IPS-NIHi11 (cell line): ENCODE measurements around the gene FANK1.
"Not testable (repeated sequence)": the region's sequence is repeated elsewhere in the genome, so short reads cannot be mapped to it uniquely, and the experiment has no call there.

Source experiments
- DNase-seq: peaks from one replicate; pipeline ENCODE4 v3.0.0; 2012; ENCODE audit warnings: mixed read lengths, low spot score

FANK1 gene

DNA sequence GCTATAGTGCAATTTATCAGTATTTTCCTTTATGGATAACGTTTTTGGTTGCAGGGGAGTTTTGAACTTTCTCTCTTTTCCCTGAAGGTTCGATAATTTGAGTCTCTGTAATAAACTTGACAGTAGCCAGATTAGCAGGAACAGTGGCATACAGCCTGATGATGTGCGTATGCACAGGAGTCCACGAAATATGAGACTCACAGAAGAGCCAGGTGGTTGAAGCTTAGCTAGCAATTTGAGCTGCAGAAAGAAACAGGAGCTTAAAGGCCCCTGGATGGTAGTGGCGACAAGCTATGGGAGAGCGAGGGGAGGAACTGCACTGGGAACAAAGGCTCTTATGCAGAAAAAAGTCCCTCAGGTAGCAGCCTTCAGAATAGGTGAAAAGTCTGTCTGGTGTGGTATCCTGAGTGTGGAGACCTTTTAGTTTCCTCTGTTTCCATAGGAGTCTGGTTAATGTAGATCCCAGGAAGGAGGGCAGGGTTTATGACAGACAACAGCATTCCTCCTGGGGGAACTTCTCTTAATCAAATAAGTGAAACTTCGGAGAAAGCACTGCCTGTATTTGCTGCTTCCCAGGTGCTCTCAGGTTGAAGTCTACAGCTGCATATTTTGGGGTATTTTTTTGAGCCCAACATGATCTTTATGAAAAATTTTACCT is 32.7 kb downstream of the FANK1 start:
- DNase-seq = no peak

DNA sequence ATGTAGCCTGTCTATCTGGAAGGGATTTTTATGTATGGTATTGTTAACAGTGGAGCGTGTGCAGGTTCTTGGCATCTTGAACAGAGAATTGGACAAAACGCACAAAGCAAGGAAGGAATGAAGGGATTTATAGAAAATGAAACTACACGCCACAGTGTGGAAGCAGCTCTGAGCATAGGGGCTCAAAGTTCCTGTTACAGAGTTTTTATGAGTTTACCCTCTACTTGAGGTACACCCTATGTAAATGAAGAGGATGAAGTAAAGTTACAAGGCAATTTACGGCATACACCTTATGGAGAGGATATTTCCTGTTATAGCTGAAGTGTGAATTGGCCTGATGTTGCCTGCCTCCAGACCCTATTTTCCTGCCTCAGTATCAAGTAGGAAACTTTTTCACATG is 33.3 kb downstream of the FANK1 start:
- DNase-seq = no peak

GRCh38 chr10:125933693-125934092 is 37.3 kb downstream of the FANK1 start:
- no peak for DNase-seq

DNA sequence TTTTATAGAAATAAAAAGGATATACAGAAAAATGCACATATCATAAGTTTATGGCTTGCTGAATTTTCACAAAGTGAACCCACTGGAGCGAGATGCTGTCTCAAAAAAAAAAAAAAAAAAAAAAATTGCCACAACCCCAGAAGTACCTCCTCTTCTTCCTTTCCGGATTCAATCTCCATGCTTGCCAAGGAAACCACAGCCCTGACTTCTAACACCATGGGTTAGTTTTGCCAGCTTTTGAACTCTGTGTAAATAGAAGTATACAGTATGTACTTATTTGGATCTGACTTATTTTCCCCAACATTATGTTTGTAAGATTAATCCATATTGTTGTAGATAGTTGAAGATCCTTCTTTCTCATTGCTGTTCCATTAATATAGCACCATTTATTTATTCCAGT is 40.0 kb downstream of the FANK1 start:
- no peak for DNase-seq

GRCh38 chr10:125940515-125940914 is 44.2 kb downstream of the FANK1 start:
- no peak for DNase-seq

DNA sequence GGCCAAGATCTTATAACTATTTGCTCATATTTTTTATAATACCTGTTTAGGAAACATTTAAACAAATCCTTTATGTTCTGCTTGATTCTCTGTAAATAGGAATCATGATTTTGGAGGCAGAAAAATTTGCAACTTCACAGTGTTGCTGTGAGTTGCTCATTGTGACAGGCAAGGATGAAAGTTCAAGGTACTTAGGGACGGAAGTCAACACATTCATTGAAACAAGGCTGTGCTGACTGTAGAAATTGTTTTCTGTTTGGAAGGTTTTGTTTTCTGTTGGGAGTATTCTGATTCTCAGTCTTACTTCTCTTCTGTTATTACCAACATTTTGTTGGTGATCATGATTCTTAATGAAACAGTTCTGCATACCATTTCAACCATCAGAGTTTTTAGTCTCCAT is 54.9 kb downstream of the FANK1 start:
- no peak for DNase-seq

DNA sequence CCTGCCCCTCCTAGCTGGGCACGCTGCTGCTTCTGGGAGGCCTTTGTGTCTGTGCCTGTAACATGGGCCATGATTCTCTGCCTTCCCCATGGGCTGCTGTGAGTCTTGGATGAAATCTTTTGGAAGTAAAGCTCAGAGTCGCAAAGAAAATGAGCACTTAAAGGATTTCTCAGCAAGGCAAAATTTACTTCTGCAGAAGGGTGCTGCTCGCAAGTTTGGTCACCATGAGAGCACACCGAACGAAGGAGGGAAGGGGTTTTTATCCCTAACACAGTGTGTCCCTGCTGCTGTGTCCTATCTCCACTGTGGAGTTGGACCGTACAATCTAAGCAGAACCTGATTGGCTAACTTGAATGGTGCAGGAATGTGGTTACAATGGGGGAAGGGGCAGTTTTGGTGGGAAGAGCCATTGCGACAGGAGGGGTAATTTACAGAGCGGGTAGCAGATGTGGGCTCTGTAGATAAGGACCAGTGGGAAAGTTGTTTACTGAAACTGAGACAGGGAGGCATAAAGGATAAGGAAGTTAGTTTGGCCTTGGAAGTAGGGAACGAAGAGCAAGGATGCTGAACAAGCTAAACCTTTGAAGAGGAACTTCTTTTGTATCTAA is 57.5 kb downstream of the FANK1 start:
- DNase-seq = no peak

- DNase-seq = no peak
These were observed 59.4 kb downstream of the FANK1 start for GRCh38 chr10:125955766-125956165.

- no peak for DNase-seq
These were observed 65.4 kb downstream of the FANK1 start for GRCh38 chr10:125961743-125962142.

DNA sequence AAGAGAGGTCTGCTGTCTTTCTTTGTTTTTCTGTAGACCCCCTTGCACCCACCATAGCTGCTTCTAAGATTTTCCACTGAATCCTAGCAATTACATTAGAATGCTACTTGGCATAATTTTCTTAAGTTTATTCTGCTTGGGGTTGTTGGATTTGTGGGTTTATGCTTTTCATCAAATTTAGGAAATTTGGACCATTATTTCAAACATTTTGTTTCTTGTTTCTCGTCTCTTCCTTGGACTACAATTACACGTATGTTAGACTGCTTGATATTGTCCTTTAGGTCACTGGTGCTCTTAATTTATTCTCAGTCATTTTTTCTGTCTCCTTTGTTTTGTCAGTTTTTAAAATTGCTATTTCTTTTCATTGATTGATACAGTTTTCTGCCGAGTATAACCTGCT is 65.8 kb downstream of the FANK1 start:
- no peak for DNase-seq

- no peak for DNase-seq
These were observed 68.2 kb downstream of the FANK1 start for GRCh38 chr10:125964558-125964957.

GRCh38 chr10:125967533-125967932 is 71.2 kb downstream of the FANK1 start:
- DNase-seq = no peak

DNA sequence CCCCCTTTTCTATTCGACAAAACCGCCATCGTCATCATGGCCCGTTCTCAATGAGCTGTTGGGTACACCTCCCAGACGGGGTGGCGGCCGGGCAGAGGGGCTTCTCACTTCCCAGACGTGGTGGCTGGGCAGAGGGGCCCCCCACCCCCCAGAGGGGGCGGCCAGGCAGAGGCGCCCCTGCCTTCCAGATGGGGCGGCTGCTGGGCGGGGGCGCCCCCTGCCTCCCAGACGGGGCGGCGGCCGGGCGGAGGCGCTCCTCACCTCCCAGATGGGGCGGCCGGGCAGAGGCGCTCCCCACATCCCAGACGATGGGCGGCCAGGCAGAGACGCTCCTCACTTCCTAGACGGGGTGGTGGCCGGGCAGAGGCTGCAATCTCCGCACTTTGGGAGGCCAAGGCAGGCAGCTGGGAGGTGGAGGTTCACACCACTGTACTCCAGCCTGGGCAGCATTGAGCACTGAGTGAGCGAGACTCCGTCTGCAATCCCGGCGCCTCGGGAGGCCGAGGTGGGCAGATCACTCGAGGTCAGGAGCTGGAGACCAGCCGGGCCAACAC is 73.8 kb downstream of the FANK1 start:
- not testable (repeated sequence) for DNase-seq

GRCh38 chr10:125976960-125977605 is 80.7 kb downstream of the FANK1 start:
- DNase-seq = peak; percentile 23

- no peak for DNase-seq
These were observed 83.6 kb downstream of the FANK1 start for GRCh38 chr10:125979976-125980375.

DNA sequence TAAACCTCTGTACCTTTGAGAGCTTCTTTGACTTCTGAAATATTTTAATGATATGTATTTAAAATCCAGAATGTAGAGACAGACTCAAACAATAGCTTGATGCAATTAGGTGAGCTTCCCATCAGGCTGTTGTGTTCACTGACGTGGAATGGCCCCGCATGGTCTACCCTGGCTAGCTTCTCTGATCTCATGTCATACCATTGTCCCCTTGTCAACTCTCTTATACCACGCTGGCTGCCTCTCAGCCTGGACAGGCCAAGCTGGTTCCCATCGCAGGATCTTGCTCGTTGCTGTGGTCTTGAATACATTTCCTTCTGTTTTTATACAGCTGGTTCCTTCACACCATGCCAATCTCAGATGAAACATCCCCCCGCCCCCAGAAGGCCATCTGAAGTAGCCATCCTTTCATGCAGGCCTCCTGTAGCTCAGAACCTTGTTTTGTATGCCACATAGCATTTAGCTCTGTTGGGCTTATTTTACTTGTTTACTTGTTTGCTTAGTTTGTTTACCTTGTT is 84.2 kb downstream of the FANK1 start:
- no peak for DNase-seq

GRCh38 chr10:125982260-125982948 is 86.0 kb downstream of the FANK1 start:
- DNase-seq = peak; percentile 61

DNA sequence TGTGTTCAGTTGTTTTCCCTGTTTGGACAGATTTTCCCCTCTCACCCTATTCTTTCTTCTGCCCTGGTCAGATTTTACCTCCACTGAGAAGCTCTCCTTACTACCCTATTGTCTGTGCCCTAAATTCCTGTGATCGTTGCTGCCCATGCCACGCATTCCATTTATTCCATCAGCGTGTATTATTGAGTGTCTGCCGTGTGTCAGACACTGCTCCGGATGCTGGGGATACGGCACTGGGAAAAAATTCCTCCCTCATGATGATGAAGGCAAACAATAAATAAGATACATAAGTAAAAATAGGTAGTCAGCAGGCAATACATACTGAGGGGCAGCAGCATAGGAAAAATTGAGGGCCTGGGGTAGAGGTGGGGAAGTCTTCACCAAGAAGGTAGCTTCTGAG is 86.8 kb downstream of the FANK1 start:
- no peak for DNase-seq

DNA sequence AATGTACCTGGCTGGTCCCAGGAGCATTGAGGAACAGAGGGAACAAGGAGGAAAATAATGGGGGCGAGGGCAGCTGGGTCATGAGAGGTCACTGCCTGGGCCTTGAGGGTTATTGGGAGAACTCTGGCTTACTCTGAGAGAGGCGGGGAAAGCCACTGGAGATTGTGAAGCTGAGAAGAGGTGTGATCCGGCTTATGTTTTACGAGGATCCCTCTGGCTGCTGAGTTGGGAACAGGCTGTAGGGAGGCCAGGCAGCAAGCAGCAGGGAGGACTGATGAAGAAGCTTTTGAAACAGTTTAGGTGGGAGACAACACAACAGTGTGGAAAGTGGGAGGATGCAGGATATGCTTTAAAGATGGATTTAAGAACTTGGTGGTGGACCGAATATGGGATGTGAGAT is 87.3 kb downstream of the FANK1 start:
- no peak for DNase-seq

- no peak for DNase-seq
These were observed 88.0 kb downstream of the FANK1 start for GRCh38 chr10:125984346-125984745.

GRCh38 chr10:125984865-125985495 is 88.6 kb downstream of the FANK1 start:
- no peak for DNase-seq
